ENCODE data around the gene C11orf71. TPM values are rescaled to one million over a fixed set of nuclear protein-coding genes. Genes with fewer than 3 reads are reported as not detected.

The C11orf71 gene
- total and polyA plus RNA-seq, 10 of the 15 experiments (the other 5 are each of a cell fraction or from before 2014, with no cell fraction given) = 1.4 to 12.0 (median 7.1) TPM

GRCh38 chr11:114400216-114400914, at the start of gene C11orf71, which contains the start of gene RBM7 (continued):
- TF ChIP-seq E4F1 (IDR thresholded peaks at IDR 0.05; ENCODE audit: borderline replicate concordance, partially characterized antibody) = peak; percentile 89
- no peak for TF ChIP-seq RBBP5 (conservative IDR thresholded peaks at IDR 0.05)
- peak; percentile 45 for TF ChIP-seq SKIL (IDR thresholded peaks at IDR 0.05; ENCODE audit: low read depth, poor library complexity, severe bottlenecking)
- no peak; the same call in none of the 2 replicates for TF ChIP-seq STAT1 (conservative IDR thresholded peaks at IDR 0.05)
- TF ChIP-seq MXI1 (IDR thresholded peaks at IDR 0.05; ENCODE audit: low read depth, low read length) = peak; percentile 42
- peak; percentile 52 for TF ChIP-seq RUNX3 (IDR thresholded peaks at IDR 0.05; ENCODE audit: low read length)
- TF ChIP-seq CTCF (IDR thresholded peaks at IDR 0.05 in 2 of 3, conservative IDR thresholded peaks at IDR 0.05 in 1 of 3; ENCODE audit: control insufficient read depth in 2 of 3, extremely low read depth in 1 of 3, insufficient read depth in 1 of 3, low read depth in 3 of 3, low read length in 3 of 3) = 0 out of 6 replicates have a peak, but pooled peaks of 1 of the 3 experiments have one; percentile 8
- TF ChIP-seq ZNF592 (IDR thresholded peaks at IDR 0.05) = no peak
- peak; percentile 46 for TF ChIP-seq SMAD1 (IDR thresholded peaks at IDR 0.05; ENCODE audit: low read depth, partially characterized antibody)
- peak; percentile 38; the same call in 1 of the 2 replicates for TF ChIP-seq CBX5 (IDR thresholded peaks at IDR 0.05; ENCODE audit: low read depth)
- TF ChIP-seq WRNIP1 (IDR thresholded peaks at IDR 0.05; ENCODE audit: borderline replicate concordance, low read depth, low read length) = no peak
- no peak for TF ChIP-seq HDAC2 (IDR thresholded peaks at IDR 0.05)
- TF ChIP-seq POLR2AphosphoS5 (IDR thresholded peaks at IDR 0.05; ENCODE audit: low read length) = peak; percentile 97
- TF ChIP-seq IRF3 (IDR thresholded peaks at IDR 0.05) = no peak
- TF ChIP-seq SPI1 (IDR thresholded peaks at IDR 0.05; ENCODE audit: borderline replicate concordance, insufficient read depth, low read depth, low read length) = 0 out of 2 replicates have a peak, but pooled peaks have one; percentile 30
- 0 out of 2 replicates have a peak, but pooled peaks have one; percentile 5 for TF ChIP-seq MEF2A (IDR thresholded peaks at IDR 0.05; ENCODE audit: insufficient read depth, low read depth, low read length)
- peak; percentile 50; the same call in 1 of the 2 replicates for TF ChIP-seq DPF2 (IDR thresholded peaks at IDR 0.05)
